SK-N-SH (cell line): ENCODE data around the gene SLC43A3.

Experiments
- EP300 ChIP-seq, 2 experiments: IDR thresholded peaks; 2 replicates each; pipeline versions ENCODE4 v1.4.0 to v1.6.1; 2012; ENCODE audit warnings: borderline replicate concordance in 1 of 2, low read depth in 1 of 2, low read length in 1 of 2
- POLR2AphosphoS5 ChIP-seq: IDR thresholded peaks from 2 replicates; pipeline ENCODE4 v1.6.1; 2012; ENCODE audit warnings: low read depth, low read length
- SIN3A ChIP-seq: IDR thresholded peaks from 2 replicates; pipeline ENCODE4 v1.6.1; 2012; ENCODE audit warnings: low read depth, mild to moderate bottlenecking, low read length, moderate library complexity, borderline replicate concordance
- SMC3 ChIP-seq: IDR thresholded peaks from 2 replicates; pipeline ENCODE4 v1.6.1; 2012; ENCODE audit warnings: low read depth, low read length, improper control_type of control experiment
- TCF12 ChIP-seq: IDR thresholded peaks from 2 replicates; pipeline ENCODE4 v1.4.0; 2012
- TF ChIP-seq, protein P1 (sequence below): IDR thresholded peaks from 2 replicates; pipeline ENCODE4; 2012
- TF ChIP-seq, protein P2 (sequence below): fragments of 200-600 bp; sonication (generic); IDR thresholded peaks from 2 replicates; pipeline ENCODE4 v1.6.1; 2017; ENCODE audit warnings: antibody characterized with exemption, mild to moderate bottlenecking, moderate library complexity

DNA sequence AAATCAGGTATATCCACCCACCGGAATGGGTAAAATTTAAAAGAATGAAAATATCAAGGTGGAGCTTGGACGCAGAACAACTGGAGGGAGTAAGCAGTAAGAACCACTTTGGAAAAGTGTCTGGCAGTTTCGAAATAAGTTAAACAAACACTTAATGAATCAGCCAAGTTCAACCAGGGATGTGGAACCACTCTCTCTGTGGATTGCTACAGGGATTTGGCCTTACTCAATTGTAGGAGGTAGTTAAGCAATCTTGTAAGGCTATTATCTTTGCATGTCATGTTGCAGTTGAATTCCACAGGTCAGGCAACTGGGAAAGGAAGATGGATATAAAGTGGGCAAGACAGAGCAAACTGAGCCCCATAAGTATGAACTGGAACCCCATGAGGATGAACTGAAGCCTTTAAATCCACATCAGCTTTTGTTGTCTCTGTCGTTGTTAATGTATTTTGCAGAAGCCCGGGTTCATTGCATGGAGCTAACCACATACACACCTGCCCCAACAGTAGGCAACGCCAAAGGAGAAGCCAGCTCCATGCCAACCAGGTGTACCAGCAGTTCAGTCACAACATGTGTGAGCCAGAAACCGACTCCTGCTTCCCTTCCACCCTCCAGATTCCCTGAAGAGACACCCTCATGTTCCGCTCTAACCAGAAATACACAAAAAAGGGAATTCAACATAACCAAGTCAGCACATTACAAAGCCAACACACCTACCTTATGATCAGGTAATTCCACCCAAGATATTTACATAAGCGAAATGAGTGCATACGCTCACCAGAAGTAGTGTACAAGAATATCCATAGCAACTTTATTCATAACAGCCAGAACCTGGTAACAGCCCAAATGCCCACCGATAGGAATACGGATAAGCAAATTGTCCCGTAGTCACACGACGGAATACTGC, 8.0 kb upstream of the SLC43A3 start:
- TF ChIP-seq, protein P1, sequence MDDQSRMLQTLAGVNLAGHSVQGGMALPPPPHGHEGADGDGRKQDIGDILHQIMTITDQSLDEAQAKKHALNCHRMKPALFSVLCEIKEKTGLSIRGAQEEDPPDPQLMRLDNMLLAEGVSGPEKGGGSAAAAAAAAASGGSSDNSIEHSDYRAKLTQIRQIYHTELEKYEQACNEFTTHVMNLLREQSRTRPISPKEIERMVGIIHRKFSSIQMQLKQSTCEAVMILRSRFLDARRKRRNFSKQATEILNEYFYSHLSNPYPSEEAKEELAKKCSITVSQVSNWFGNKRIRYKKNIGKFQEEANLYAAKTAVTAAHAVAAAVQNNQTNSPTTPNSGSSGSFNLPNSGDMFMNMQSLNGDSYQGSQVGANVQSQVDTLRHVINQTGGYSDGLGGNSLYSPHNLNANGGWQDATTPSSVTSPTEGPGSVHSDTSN, result no peak
- TF ChIP-seq SMC3 (no peak), POLR2AphosphoS5 (no peak), EP300 (IDR thresholded peaks at IDR 0.05; ENCODE audit: borderline replicate concordance in 1 of 2, low read depth in 1 of 2, low read length in 1 of 2) (no peak), TCF12 (no peak), SIN3A (no peak)
- TF ChIP-seq, protein P2, sequence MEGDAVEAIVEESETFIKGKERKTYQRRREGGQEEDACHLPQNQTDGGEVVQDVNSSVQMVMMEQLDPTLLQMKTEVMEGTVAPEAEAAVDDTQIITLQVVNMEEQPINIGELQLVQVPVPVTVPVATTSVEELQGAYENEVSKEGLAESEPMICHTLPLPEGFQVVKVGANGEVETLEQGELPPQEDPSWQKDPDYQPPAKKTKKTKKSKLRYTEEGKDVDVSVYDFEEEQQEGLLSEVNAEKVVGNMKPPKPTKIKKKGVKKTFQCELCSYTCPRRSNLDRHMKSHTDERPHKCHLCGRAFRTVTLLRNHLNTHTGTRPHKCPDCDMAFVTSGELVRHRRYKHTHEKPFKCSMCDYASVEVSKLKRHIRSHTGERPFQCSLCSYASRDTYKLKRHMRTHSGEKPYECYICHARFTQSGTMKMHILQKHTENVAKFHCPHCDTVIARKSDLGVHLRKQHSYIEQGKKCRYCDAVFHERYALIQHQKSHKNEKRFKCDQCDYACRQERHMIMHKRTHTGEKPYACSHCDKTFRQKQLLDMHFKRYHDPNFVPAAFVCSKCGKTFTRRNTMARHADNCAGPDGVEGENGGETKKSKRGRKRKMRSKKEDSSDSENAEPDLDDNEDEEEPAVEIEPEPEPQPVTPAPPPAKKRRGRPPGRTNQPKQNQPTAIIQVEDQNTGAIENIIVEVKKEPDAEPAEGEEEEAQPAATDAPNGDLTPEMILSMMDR, result no peak
